Medulla oblongata (tissue), 1 donor: Measurements from ENCODE around the gene MRPL38.
"Not testable (repeated sequence)": the region's sequence is repeated elsewhere in the genome, so short reads cannot be mapped to it uniquely, and the experiment has no call there.

Experiments
- DNase-seq: peaks from one replicate; pipeline ENCODE4 v3.0.0-alpha.2; 2015; ENCODE audit errors: extremely low spot score

MRPL38 gene

GRCh38 chr17:75896415-75897159, 8.1 kb downstream of the MRPL38 start, which contains the start of gene TRIM65:
TSS of gene TRIM65 (minus strand) at chr17:75896951. CDS start at chr17:75896937, 14 bp downstream.
- peak; percentile 87 for DNase-seq

- DNase-seq: no peak
These were observed 9.1 kb downstream of the MRPL38 start for GRCh38 chr17:75895370-75896155.

- no peak for DNase-seq
These were observed 10.5 kb downstream of the MRPL38 start for GRCh38 chr17:75894049-75894733.

- DNase-seq: no peak
These were observed 11.2 kb downstream of the MRPL38 start for GRCh38 chr17:75893305-75894048.

GRCh38 chr17:75892556-75893224, 12.0 kb downstream of the MRPL38 start:
- peak; percentile 59 for DNase-seq

GRCh38 chr17:75891605-75892555, 12.8 kb downstream of the MRPL38 start:
- DNase-seq: no peak

- DNase-seq: no peak
These were observed 13.6 kb downstream of the MRPL38 start for GRCh38 chr17:75891022-75891604.

- no peak for DNase-seq
These were observed 15.2 kb downstream of the MRPL38 start for GRCh38 chr17:75889454-75889853.

GRCh38 chr17:75888484-75888883, 16.2 kb downstream of the MRPL38 start:
- DNase-seq: no peak

- DNase-seq: not testable (repeated sequence)
These were observed 18.8 kb downstream of the MRPL38 start for GRCh38 chr17:75885860-75886259.

- no peak for DNase-seq
These were observed 19.3 kb downstream of the MRPL38 start for GRCh38 chr17:75885431-75885830.

GRCh38 chr17:75881678-75882454, 22.8 kb downstream of the MRPL38 start:
- no peak for DNase-seq

- no peak for DNase-seq
These were observed 24.4 kb downstream of the MRPL38 start for GRCh38 chr17:75880266-75880665.

- peak; percentile 64 for DNase-seq
These were observed 26.3 kb downstream of the MRPL38 start, which contains the start of gene TRIM47 for GRCh38 chr17:75878174-75878998. TSS of gene TRIM47 (minus strand) at chr17:75878581. CDS start at chr17:75878548, 33 bp downstream.

GRCh38 chr17:75877752-75878173, 26.9 kb downstream of the MRPL38 start:
- DNase-seq: peak; percentile 60

- peak; percentile 91 for DNase-seq
These were observed 27.5 kb downstream of the MRPL38 start for GRCh38 chr17:75876938-75877751.
